HG03135 (cell line): ENCODE results near the gene ROPN1L.
A peak's percentile ranks its signal among the peaks of the same experiment; 100 is the strongest.
"Not testable (repeated sequence)": the region's sequence is repeated elsewhere in the genome, so short reads cannot be mapped to it uniquely, and the experiment has no call there.

Source experiments
- ATAC-seq: cut with Tn5 transposase; IDR thresholded peaks from one replicate; pipeline ENCODE4 v1.9.1; 2021; ENCODE audit warnings: mild to moderate bottlenecking, moderate library complexity; ENCODE audit not compliant: unreplicated experiment

ROPN1L gene

DNA sequence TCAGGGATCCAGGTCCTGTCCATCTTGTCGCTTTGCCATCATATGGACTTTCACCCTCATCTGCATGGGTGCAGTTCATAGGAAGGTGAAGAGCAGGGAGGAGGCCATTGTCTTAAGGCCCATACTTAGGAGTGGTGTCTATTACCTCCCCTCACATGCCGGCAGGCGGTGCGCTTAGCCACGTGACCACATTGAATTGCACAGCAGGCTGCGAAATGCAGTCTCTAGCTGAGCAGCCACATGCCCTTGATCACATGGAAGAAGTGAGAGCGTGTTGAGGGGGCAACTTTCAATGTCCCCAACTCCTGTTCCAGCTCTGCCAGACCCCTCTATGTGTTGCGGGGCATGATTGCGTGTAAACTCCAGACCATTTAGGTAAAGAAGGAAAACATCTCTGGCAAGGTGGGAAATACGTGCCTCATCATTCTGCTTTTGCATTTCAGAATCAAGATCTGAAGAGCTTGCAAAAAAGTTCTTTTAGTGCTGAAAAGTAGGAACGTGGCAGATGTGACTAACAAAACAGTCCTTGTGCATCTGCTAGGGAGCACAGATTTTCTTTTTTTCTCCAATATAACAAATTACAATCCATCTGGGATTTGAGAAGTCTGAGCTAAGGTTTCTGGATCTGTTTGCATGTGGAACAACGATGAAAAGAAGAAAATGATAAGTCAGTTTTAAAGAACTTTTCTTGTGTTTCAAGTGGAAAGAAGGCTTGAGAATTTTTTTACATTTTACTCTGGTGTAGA is 34.4 kb downstream of the ROPN1L start:
- ATAC-seq: no peak

DNA sequence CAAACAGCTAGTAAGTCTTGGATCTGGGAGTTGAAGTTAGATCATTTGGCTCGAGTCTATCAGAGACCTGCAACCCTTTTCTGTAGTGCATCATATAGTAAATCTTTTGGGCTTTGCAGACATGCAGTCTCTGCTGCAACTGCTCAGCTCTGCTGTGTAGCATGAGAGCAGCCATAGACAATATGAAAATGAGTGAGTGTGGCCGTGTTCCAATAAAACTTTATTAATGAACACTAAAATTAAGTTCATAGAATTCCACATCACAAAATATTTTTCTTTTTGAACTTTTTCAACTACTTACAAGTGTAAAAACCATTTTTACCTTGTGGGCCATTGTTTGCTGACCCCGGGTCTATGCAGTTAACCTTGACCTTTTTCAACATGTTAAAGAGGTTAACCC is 35.2 kb downstream of the ROPN1L start:
- ATAC-seq: no peak

DNA sequence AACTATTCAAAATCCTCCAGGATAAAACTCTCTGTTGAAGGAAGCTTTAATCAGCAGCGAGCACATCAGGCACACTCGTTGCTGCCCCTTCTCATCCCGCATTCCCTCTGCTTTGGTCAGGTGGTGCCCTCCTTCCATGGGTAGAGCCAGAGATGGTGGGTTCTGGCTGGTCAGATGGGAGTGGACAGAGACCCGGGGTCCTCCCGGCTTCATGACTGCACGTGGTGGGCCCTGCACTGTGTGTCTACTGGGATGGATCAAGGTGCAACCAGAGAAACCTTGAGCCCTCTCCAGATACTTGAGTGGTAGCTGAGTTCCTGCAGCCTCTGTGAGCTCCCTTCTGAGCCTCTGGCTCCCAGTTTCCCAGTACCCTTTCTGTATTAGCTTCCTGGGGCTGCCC is 36.3 kb downstream of the ROPN1L start:
- no peak for ATAC-seq

DNA sequence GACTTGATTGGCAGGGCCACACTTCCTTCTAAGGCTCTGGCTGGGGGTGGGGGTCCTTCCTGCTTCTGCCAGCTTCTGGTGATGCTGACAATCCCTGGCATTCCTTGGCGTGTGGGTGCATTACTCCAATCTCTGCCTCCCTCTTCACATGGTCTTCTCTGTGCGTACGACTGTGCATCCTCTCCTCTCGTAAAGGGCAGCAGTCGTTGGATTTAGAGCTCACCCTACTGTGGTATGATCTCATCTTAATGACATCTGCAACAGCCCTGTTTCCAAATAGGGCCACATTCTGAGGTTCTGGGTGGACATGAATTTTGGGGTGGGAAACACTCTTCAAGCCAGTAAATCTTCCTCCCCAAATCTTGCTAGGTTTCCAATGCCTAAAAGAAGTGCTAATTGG is 36.8 kb downstream of the ROPN1L start:
- ATAC-seq: no peak

DNA sequence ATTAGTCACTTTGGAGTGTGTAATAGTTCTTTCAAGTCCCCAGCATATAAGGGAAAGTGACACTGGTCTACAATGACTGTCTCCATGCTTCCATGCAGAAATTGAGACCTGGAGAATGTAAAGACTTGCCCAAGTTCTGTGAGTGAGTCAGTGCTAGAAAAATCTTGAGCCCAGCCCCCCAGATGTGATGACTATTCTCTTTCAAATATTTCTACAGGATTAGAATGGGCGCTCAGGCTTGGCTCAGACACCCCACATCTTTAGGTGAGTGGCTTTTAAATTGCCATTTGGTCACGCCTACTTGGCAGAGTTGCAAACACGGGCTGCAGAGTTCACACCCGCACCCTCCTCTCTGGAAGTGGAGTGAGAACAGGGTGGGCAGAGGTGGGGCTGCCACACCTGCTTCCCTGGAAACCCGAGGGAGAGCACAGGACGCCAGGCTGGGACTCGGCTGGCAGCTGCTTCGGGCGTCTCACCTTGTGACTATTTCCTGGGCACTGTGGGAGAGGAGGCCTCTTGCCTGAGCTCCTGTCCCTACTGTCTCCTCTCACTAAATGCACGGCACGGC is 37.6 kb downstream of the ROPN1L start:
- ATAC-seq: no peak

DNA sequence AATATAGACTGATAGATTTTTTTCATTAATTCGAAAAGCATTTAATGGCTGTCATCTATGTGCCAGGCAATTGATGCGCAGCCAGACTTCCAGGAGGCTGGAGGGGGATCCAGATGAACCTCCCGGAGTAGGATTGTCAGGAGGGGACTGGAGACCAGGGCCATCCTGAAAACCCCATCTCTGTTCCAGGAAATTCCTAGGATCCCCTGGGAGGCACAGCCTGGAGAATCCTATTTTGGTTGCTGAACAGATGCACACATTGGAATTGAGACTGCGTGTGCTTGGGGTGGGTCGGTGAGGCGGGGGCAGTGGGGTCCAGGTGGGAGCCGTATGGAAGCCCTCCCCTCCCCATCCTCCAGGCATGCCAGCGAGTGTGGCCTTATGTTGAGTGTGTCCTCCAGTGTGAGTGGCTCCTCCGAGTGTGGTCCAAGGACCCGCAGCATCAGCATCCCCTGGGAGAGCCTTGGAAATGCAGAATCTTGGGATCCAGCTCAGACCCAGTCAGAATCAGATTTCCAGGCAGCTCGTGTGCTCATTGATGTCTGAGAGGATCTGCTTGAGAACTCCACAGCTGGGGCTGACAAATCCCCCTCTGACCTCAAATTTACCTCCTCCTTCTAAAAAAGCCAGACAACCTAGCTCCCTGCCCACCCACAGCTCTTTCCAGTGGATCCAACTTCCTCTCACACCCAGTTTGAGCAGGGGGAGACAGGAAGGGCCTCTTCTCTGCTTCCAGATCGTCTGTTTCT is 38.7 kb downstream of the ROPN1L start:
- no peak for ATAC-seq

DNA sequence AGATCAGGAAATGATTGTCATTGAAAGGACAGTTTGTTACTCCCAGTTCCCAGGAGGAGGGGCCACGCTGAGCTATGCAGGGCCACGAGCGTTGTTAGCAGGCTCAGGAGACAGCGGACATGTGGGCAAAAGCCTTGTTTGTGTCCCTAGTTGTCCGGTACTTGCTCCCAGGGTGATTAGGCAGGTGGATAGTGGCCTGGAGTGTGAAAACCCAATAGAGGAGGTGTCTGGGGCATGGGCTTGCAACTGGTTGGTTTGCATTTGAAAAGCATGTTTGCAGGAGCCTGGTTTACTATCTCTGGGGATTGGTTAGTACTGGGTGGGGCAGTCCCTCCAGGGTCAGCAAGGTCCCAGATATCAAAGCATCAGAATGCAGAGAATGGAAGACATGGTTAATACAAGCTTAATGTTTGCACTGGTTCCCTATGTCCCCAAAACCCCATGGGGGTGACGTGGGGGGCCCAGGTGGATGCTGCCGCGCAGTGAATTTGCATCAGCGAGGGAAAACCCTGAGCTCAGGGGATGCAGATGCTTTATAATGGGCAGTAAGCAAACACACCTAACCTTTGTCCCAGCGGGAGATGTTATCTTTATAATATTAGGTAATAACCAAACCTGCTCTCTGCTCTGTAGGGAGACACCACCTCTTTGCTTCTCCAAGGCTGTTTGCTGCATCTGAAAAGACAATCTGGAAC is 39.7 kb downstream of the ROPN1L start:
- ATAC-seq: no peak

DNA sequence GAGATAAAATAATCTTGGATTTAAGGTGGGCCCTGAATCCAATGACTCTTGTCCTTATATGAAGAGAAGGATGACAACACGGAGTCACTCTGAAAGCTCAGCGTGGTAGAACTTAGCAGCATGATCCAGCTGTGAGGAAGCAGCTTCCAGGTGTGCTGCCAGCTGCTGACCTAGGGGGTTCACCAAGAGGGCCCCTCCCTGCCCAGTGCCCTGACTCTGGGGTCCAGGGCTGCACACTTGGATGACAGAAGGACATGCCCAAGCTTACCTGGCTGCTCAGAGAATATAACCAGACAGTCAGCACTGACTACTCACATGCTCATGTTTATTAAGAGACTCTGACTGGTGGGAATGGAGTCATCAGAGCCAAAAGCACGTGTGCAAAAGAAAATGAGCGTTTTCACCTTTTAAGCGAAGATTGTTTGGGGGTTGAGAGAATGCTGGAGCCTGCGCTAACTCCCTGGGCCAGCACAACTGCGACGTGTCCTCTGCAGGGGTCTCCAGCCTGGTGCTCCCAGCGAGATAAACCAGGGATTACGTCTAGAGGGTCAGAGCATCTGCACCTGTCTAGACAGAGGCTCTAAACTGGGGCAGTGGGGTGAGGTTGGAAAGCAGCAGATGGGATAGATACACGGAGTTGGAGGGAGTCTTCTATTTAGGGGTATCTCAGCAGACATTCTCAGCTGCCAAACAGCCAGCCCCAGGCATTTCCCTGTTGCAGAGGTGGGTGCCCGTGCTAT is 41.3 kb downstream of the ROPN1L start:
- no peak for ATAC-seq

DNA sequence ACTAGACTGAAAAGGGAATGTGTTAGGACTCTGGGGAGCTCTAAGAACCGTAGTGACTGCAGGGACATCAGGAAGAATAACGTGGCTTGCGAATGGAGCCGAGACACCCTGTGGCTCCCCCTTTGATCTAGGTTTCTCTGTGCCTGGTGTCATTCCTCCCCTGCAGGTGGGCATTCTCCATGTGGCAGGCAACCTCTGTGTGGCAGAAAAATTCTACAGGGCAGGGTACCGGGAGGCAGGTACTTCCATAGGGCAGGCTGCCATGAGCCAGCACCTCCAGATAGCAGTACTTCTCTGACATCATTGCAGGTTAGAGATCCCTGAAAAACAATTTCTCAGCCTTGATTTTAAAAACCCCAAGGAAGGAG is 43.1 kb downstream of the ROPN1L start:
- ATAC-seq: no peak

DNA sequence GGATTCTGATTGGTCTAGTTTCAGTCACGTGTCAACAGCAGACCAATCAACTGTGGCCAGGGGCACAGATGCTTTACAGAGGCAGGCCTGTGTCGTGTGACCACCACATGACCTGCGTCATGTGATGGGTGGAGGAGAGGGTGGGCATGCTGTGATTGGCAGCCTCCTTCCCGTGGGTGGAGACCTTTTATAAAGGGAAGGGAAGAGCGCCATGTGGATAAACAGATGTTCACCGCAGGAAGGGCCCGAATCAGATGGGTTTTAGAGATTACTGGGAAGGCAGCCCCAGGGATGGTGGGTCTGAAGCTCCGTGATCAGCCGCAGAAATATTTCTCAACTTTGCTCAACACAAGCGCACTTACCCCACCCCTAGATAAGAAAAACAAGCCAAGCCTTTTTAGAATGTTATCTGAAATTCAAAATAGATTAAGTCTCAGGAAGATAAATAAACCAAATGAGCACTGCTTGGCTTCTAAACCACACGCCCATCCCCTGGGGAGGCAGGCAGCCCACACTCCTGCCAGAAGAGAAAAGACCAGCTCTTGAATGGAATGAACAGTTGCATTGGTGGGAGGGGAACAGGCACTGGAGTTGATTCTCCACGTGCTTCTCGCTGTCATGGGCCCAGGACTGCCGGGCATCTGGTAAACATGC is 43.6 kb downstream of the ROPN1L start:
- no peak for ATAC-seq

DNA sequence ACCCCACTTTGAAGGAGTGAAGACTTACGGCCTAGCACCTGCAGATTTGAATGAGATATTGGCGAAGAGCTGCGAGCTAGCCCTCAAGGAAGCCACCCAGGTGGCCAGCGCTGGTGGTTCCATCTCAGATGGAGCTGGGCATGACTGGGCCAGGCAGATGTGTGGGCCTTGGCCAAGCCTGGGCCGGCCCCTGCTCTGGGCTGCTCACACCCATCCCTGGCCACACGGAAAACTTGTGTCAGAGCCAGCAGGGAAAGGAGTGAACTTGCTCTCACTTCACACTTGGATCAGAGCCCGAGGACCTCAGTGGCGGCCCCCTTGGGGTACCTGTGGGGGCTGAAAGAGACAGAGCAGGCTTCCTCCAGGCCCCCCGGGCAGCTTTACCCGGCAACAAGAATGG is 44.2 kb downstream of the ROPN1L start:
- ATAC-seq: no peak

DNA sequence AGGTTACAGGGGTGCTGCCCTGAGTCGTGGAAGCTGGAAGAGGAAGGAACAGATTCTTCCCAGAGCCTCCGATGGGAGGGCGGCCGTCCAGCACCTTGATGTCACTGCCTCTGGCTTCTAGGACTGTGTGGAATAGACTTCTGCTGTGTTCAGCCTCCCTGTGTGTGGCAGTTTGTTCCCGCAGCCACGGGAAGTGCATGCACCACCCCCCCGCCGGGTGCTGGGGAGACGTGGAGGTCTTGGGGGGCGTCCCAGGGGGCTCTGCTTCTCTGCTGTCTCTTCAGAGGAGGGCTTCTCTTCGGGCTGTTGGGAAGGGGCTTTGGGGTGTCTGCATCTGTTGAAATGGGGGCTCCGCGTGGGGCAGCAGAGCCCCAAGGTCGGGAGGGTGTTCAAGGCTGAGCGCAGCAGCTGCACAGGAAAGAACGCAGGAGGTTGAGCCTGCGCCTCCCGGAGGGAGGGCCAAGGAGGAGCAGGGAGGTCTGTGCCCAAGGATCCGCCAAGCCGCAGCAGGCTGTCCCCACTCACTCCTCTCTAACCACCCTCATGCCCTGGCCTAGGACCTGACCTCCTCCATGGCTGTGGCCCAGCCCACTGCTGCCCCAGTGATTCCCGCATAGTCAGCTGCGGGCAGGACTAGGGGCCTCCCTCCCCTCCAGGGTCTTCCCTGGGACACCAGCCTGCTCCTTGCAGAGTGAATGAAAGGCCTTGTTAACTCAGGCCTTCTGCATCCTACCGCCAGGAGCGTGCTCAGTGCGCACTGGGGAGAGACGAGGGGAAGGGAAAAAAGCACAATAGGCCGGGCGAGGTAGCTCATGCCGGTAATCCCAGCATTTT is 45.0 kb downstream of the ROPN1L start:
- ATAC-seq: no peak

DNA sequence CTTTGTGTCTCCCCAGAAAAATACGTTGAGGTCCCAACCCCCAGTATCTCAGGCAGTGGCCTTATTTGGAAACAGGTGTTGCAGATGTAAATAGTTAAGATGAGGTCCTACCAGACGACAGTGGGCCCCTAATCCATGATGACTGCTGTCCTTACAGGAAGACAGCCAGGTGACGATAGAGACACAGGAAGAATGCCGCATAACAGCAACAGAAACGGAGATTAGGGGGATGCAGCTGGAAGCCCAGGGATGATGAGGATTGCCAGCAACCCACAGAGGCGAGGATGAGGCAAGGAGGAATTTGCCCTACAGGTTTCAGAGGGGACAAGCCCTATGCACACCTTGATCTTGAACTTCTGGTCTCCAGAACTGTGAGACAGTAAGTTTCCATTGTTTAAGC is 46.5 kb downstream of the ROPN1L start:
- ATAC-seq: no peak

DNA sequence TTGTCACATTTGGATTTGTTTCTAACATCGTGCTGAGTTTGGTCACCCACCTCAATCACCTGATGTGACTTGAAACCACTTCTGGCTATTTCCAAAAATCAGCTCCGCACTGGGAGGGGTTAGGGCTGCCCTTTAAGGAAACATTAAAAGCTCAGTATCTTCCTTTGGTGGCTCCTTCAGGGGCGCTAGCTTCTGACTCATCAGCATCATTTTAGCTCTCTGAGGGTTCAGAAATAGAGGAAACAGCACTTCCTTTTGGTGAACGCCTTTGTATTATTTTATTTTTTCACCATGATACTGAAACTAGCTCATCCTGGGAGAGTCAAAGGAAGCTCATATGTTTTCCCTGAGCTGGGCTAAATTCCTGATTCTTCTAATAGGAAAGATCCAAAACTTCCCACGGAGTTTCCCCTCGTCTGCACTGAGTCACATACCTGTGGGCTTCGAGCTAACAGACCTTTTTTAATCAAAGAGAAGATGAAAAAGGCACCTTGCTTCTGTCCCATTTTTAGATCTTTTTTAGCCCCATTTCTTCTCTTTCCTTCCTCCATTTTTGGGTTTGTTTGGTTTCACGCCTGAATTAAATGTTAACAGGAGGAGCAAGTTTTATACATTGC is 48.2 kb downstream of the ROPN1L start:
- ATAC-seq: peak; percentile 87

DNA sequence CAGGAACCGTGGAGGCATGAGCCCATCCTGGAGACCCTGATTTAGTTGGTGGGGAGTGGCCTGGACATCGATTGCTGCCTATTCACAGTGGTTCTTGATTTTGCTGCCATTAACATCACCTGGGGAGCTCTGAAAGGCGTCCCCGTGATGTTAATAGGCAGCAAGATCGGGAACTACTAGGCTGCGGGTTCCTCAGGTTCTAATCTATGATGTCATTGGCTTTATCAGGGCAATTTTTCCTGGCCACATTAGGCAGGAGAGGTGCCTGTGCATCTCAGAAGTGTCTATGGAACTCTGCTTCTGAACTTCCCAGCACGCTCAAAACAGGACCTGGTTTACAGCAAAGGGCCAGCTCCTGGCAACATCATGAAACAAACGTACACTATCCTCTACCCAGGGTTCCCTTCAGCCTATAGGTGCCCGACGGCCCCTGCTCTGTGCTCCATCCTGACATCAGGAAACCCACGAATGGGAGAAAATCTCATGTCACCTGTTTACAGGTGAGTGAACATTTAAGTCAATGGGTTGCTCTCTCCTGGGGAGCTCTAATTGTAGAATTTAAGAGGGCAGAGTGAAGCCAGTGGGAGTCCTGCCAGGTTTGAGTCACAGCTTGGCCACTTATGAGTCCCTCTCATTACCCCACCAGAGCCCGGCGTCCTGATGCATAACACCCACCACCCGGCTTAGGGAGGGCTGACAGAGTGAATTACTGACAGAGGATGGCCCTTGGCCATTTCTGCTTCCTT is 49.4 kb downstream of the ROPN1L start:
- no peak for ATAC-seq

DNA sequence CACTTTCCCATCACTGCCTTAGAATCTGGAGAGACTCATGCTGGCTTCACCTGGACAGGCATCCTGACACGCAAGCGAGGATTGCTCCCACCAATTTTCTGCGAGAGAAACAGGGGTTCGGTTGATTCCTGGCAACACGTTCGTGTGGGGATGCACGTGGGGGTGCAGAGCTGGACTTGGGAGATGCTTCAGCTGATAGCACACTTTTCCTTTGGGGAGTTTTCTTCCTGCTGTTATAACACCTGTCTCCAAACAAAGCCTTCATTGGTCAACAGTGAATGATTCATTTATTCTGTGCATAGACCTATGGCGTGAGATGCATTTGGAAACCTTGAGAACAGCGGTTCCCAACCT is 50.0 kb downstream of the ROPN1L start:
- no peak for ATAC-seq

DNA sequence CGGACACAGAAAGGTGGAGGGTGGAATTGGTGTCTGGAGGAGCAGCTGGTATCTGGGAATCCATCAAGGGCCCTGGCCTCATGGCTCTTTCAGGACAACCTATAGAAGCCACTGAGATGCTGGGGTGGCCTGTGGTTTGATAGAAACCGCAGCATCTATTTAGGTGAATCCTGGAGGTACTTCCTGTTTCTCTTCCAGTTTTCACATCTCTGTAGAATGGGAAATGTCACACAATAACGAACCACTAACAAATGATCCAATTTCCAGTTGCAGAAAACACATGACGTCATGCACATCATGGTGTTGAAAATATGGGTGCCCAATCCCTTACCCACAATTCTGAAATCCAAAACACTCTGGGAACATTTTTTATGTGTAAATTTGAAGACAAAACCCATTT is 52.2 kb downstream of the ROPN1L start:
- ATAC-seq: no peak

DNA sequence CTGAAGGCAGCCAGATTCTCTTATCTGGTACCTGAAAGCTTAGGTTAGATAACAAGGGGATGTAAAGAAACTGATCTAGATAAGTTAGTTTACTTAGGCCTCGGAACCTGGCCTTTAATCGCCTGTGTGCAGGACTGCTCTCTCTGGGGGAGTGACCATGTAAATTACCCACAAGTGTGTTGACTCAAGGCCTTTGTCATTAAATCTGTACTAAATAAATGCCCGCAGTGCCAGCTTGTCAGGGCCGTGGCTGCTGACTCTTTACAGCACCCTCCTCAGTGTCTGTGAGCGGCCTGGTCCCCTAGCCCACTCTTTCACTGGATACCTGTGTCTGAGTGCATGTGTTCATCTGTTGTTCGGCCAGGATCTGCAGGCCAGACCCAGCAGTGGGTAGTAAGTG is 52.8 kb downstream of the ROPN1L start:
- ATAC-seq: not testable (repeated sequence)

DNA sequence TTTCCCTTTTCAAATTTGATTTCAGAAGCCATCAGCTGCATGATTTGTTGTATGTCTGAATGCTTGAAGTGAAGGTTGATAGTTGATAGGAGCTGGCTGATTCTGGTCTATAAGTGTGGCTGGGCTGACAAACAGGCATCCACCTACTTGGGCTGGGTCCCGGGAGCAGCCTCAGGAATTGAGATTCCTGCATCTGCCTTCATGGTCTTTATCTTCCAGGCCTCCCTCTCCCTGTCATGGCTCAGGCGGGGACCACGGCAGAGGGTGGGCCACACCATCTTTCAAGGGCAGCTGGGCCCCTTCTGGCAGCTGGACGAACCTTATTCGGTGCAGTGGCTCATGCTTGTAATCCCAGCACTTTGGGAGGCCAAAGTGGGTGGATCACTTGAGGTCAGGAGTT is 55.9 kb downstream of the ROPN1L start:
- ATAC-seq: no peak
